DND-41 (cell line): ENCODE data around the gene ANP32D.
"Not testable (repeated sequence)": the region's sequence is repeated elsewhere in the genome, so short reads cannot be mapped to it uniquely, and the experiment has no call there.

Experiments
- ATAC-seq: fragments of 200-7000 bp; cut with Tn5 transposase; 3 replicates; pipeline ENCODE4 v1.9.1; 2021; ENCODE audit warnings: low read depth; ENCODE audit not compliant: insufficient read depth
- DNase-seq: peaks from one replicate; pipeline ENCODE4 v3.0.0-alpha.2; 2020
- H2AFZ ChIP-seq: 2 replicates; pipeline ENCODE4 v1.6.0; 2012; ENCODE audit warnings: low read depth, low read length
- H3K27ac ChIP-seq: 2 replicates; pipeline ENCODE4 v1.5.1; 2012; ENCODE audit warnings: low read length, inconsistent platforms
- H3K27me3 ChIP-seq: fragments of 200-600 bp; sonication (generic); 2 replicates; pipeline ENCODE4 v1.6.0; 2012; ENCODE audit warnings: low read length, mild to moderate bottlenecking, inconsistent platforms; ENCODE audit not compliant: insufficient read depth, poor library complexity
- H3K36me3 ChIP-seq: 2 replicates; pipeline ENCODE4 v1.5.1; 2012; ENCODE audit warnings: low read length, inconsistent platforms; ENCODE audit not compliant: insufficient read depth
- H3K4me1 ChIP-seq: 2 replicates; pipeline ENCODE4 v1.5.1; 2012; ENCODE audit warnings: mild to moderate bottlenecking, low read length; ENCODE audit not compliant: insufficient read depth
- H3K4me2 ChIP-seq: 2 replicates; pipeline ENCODE4 v1.6.0; 2012; ENCODE audit warnings: mild to moderate bottlenecking, moderate library complexity, low read length, inconsistent platforms; ENCODE audit not compliant: insufficient read depth
- H3K4me3 ChIP-seq, 2 experiments: fragments of 200-600 bp in 1 of 2; shearing (Covaris generic) in 1 of 2; 2 replicates each; pipeline ENCODE4 v1.5.1; 2012 to 2016; ENCODE audit warnings: inconsistent platforms in 2 of 2, low read length in 2 of 2, mild to moderate bottlenecking in 2 of 2, low read depth in 1 of 2, moderate library complexity in 1 of 2
- H3K79me2 ChIP-seq: 2 replicates; pipeline ENCODE4 v1.6.0; 2012; ENCODE audit warnings: low read length, inconsistent platforms; ENCODE audit not compliant: insufficient read depth
- H3K9ac ChIP-seq: 2 replicates; pipeline ENCODE4 v1.6.0; 2012; ENCODE audit warnings: low read depth, mild to moderate bottlenecking, inconsistent platforms, low read length, moderate library complexity
- H3K9me3 ChIP-seq: 2 replicates; pipeline ENCODE4 v1.5.1; 2012; ENCODE audit warnings: low read length, moderate library complexity, mild to moderate bottlenecking, inconsistent platforms; ENCODE audit not compliant: insufficient read depth, severe bottlenecking
- H4K20me1 ChIP-seq: 2 replicates; pipeline ENCODE4 v1.6.0; 2012; ENCODE audit warnings: low read length; ENCODE audit not compliant: insufficient read depth
- EZH2 ChIP-seq: IDR thresholded peaks from 3 replicates; pipeline ENCODE4 v1.6.1; 2012; ENCODE audit warnings: borderline replicate concordance, low read depth, mild to moderate bottlenecking, moderate library complexity, low read length, inconsistent platforms; ENCODE audit not compliant: severe bottlenecking
- TF ChIP-seq, protein P1 (sequence below): IDR thresholded peaks from 2 replicates; pipeline ENCODE4 v1.5.1; 2012; ENCODE audit warnings: borderline replicate concordance, low read length, moderate library complexity, mild to moderate bottlenecking; ENCODE audit not compliant: poor library complexity, severe bottlenecking; ENCODE audit errors: extremely low read depth

Gene ANP32D

DNA sequence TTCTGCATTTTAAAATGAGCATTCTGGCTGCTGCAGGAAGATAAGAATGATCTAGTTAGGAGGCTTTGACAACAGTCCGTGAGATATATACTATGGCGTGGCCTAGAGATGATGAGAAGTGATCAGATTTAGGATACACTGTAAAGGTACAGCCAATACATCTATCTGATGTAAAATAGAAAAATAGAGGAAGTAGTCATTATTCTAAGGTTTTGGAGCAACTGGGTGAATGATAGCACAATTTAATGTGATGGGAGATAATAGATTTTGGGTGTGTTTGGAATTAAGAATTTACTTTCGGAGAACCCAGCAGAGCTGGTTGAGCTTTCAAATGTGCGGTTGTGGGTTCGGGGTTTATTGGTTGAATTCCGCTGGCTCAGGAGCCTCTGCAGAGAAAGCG is at the start of gene ANP32D:
TSS of gene ANP32D (plus strand) at position 301 of the 400 bp plus-strand sequence. CDS start 106 bp downstream, outside the sequence.
- Histone ChIP-seq H4K20me1 (no peaks in the 10 kb centered on the region), H3K9me3 (peaks cover 8% of the 10 kb centered on the region), H3K27ac (no peak within 1 kb of the TSS), H3K79me2 (no peaks in the 10 kb centered on the region), H3K4me3 (no peak within 1 kb of the TSS), H3K36me3 (no peaks in the 10 kb centered on the region), H3K4me2 (no peak within 1 kb of the TSS), H3K27me3 (no peaks in the 10 kb centered on the region), H3K4me1 (no peaks in the 10 kb centered on the region), H2AFZ (no peak within 1 kb of the TSS), H3K9ac (no peak within 1 kb of the TSS)
- TF ChIP-seq EZH2, result no peak
- TF ChIP-seq, protein P1, sequence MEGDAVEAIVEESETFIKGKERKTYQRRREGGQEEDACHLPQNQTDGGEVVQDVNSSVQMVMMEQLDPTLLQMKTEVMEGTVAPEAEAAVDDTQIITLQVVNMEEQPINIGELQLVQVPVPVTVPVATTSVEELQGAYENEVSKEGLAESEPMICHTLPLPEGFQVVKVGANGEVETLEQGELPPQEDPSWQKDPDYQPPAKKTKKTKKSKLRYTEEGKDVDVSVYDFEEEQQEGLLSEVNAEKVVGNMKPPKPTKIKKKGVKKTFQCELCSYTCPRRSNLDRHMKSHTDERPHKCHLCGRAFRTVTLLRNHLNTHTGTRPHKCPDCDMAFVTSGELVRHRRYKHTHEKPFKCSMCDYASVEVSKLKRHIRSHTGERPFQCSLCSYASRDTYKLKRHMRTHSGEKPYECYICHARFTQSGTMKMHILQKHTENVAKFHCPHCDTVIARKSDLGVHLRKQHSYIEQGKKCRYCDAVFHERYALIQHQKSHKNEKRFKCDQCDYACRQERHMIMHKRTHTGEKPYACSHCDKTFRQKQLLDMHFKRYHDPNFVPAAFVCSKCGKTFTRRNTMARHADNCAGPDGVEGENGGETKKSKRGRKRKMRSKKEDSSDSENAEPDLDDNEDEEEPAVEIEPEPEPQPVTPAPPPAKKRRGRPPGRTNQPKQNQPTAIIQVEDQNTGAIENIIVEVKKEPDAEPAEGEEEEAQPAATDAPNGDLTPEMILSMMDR, result no peak
- ATAC-seq, result no peak
- DNase-seq, result no peak

DNA sequence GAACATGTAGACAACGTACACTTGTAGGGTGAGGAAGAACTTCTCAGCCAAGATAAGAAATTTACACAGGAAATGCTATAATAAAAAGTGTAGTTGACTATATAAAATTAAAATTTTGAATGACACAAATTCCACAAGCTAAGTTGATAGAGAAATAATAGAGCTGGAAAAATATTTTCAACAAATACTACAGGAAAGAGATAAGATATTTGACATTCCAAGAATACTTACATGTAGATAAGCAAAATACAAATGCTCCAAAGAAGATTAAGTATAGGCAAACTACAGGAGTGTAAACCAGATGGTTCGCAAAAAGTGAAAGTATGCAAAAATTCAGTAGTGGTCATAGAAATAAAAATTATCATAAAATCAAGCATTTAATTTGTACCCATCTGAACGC is 49.2 kb upstream of the ANP32D start:
- no peak for ATAC-seq
- no peak for DNase-seq
- Histone ChIP-seq H3K9ac (no peak overlapping the region), H4K20me1 (no peaks in the 10 kb centered on the region), H3K36me3 (no peaks in the 10 kb centered on the region), H3K9me3 (no peaks in the 10 kb centered on the region), H3K79me2 (no peaks in the 10 kb centered on the region), H2AFZ (no peak overlapping the region), H3K4me2 (no peak overlapping the region), H3K27me3 (peaks cover 5% of the 10 kb centered on the region), H3K4me3 (no peak overlapping the region), H3K4me1 (no peaks in the 10 kb centered on the region), H3K27ac (no peak overlapping the region)
- TF ChIP-seq, protein P1, result no peak
- TF ChIP-seq EZH2, result no peak

DNA sequence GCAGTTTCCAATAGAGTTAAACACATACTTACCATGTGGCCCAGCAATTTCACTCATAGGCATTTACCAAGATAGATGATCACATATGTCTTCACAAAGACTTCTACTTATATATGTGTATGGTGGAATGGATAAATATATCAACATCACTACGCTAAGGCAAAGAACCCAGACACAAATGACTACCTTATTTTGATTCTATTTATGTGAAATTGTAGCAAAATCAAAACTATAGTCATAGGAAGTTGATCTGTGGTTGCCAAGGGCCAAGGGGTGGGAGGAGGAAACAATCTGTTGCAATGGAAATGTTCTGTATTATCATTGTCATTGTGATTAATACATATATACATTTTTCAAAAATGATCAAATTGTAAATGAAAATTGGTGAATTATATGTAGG is 47.7 kb upstream of the ANP32D start:
- Histone ChIP-seq H4K20me1 (no peaks in the 10 kb centered on the region), H3K9me3 (no peaks in the 10 kb centered on the region), H3K4me2 (no peak overlapping the region), H3K36me3 (no peaks in the 10 kb centered on the region), H3K4me1 (no peaks in the 10 kb centered on the region), H3K9ac (no peak overlapping the region), H3K27me3 (peaks cover under 1% of the 10 kb centered on the region), H3K4me3 (no peak overlapping the region), H3K79me2 (no peaks in the 10 kb centered on the region), H3K27ac (no peak overlapping the region), H2AFZ (no peak overlapping the region)
- no peak for TF ChIP-seq EZH2
- TF ChIP-seq, protein P1, result no peak
- ATAC-seq (no peak), DNase-seq (no peak)

DNA sequence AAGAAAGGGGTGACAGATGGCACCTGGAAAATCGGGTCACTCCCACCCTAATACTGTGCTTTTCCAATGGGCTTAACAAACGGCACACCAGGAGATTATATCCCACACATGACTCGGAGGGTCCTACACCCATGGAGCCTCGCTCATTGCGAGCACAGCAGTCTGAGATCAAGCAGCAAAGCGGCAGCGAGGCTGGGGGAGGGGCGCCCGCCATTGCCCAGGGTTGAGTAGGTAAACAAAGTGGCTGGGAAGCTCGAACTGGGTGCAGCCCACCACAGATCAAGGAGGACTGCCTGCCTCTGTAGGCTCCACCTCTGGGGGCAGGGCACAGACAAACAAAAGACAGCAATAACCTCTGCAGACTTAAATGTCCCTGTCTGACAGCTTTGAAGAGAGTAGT is 38.3 kb upstream of the ANP32D start:
- ATAC-seq, result not testable (repeated sequence)

More for the DNA sequence above, 38.3 kb upstream of the ANP32D start:
- H2AFZ ChIP-seq, H3K9ac ChIP-seq, H3K4me1 ChIP-seq, H3K27me3 ChIP-seq, DNase-seq, H3K27ac ChIP-seq, H3K9me3 ChIP-seq, H3K4me3 ChIP-seq, H3K4me2 ChIP-seq, H3K79me2 ChIP-seq, H3K36me3 ChIP-seq, H4K20me1 ChIP-seq: not testable (repeated sequence)
